CD4-positive, alpha-beta T cell (primary cell): ENCODE data around the gene CELF5. TPM values are rescaled to one million over a fixed set of nuclear protein-coding genes. Genes with fewer than 3 reads are reported as not detected.
A peak's percentile ranks its signal among the peaks of the same experiment; 100 is the strongest.

Source experiments
- ATAC-seq: fragments of 200-7000 bp; cut with Tn5 transposase; one replicate; pipeline ENCODE4 v1.10.0; 2022; ENCODE audit warnings: mild to moderate bottlenecking; ENCODE audit not compliant: poor library complexity
- CTCF ChIA-PET: fragments of 350-600 bp; sonication (Branson Sonifier 250); formaldehyde crosslinking; loops from one replicate; lab custom pipeline; 2021; ENCODE audit warnings: antibody characterized with exemption, inconsistent platforms; lab: Charles Lee
- POLR2A ChIA-PET: fragments of 350-600 bp; sonication (Branson Sonifier 250); formaldehyde crosslinking; loops from one replicate; lab custom pipeline; 2021; ENCODE audit warnings: antibody characterized with exemption, inconsistent platforms; lab: Charles Lee
- DNase-seq, 14 experiments: peaks; one replicate each; pipeline ENCODE4 v3.0.0-alpha.2; 2013 to 2020; ENCODE audit warnings: mixed read lengths in 2 of 14
- H3K27ac ChIP-seq, 2 donors: one replicate each; pipeline versions ENCODE4 v1.5.1 to v1.7.0; 2013; ENCODE audit warnings: low read length in 2 of 2, low read depth in 1 of 2, mild to moderate bottlenecking in 1 of 2
- H3K27me3 ChIP-seq, 2 experiments: 1 replicate in 1 of 2; 2 replicates in 1 of 2; pipeline versions ENCODE4 v1.6.1 to v1.7.0; 2013; ENCODE audit warnings: low read length in 2 of 2, control low read depth in 1 of 2, mild to moderate bottlenecking in 1 of 2, moderate library complexity in 1 of 2; ENCODE audit not compliant: insufficient read depth in 2 of 2, control insufficient read depth in 1 of 2
- H3K36me3 ChIP-seq: one replicate; pipeline ENCODE4 v1.6.1; 2013; ENCODE audit warnings: low read length, control low read depth; ENCODE audit not compliant: insufficient read depth
- H3K4me1 ChIP-seq: one replicate; pipeline ENCODE4 v1.6.1; 2013; ENCODE audit warnings: low read length, control low read depth; ENCODE audit not compliant: insufficient read depth
- H3K4me3 ChIP-seq: one replicate; pipeline ENCODE4 v1.5.1; 2013; ENCODE audit warnings: mild to moderate bottlenecking, low read length, moderate library complexity
- H3K9me3 ChIP-seq, 2 experiments: 1 replicate in 1 of 2; 2 replicates in 1 of 2; pipeline versions ENCODE4 v1.6.1 to v1.7.0; 2013; ENCODE audit warnings: low read length in 2 of 2, mild to moderate bottlenecking in 2 of 2, control low read depth in 1 of 2, moderate library complexity in 1 of 2; ENCODE audit not compliant: control insufficient read depth in 1 of 2, insufficient read depth in 1 of 2
- H3K27ac Mint-ChIP-seq: one replicate; pipeline ENCODE4 v1.8.0; 2020; ENCODE audit warnings: mixed read lengths
- H3K27me3 Mint-ChIP-seq: one replicate; pipeline ENCODE4 v1.8.0; 2021; ENCODE audit warnings: mixed read lengths
- H3K36me3 Mint-ChIP-seq: one replicate; pipeline ENCODE4 v1.8.0; 2021; ENCODE audit warnings: low read depth, mixed read lengths
- H3K4me1 Mint-ChIP-seq: one replicate; pipeline ENCODE4 v1.8.0; 2021; ENCODE audit warnings: low read depth, mixed read lengths
- H3K4me3 Mint-ChIP-seq: one replicate; pipeline ENCODE4 v1.8.0; 2020; ENCODE audit warnings: mild to moderate bottlenecking, mixed read lengths
- H3K9me3 Mint-ChIP-seq: one replicate; pipeline ENCODE4 v1.8.0; 2020; ENCODE audit warnings: mixed read lengths
- CTCF ChIP-seq: fragments of 200-600 bp; IDR thresholded peaks from one replicate; pipeline ENCODE4 v1.8.0; 2022; ENCODE audit warnings: antibody characterized with exemption, mild to moderate bottlenecking
- intact Hi-C, 2 experiments: fragments of 100-400 bp; cut with DNase I in 1 of 2; cut with micrococcal nuclease in 1 of 2; formaldehyde crosslinking; loops; one replicate each; pipeline versions ENCODE4 v1.15.1 to v1.9.0; 2023 to 2025; cut with DNase I, micrococcal nuclease
- total RNA-seq, 174 experiments: library from RNA in 2 of 174; stranded (reverse) in 2 of 174; gene quantifications; one replicate each; pipeline ENCODE4 v1.2.3 and lab custom pipeline; 2021 to 2026

The CELF5 gene
- total RNA-seq, 2 experiments from 2014 or later = 0.36 TPM

- peak; percentile 35 for ATAC-seq
- Histone ChIP-seq H3K9me3 (peaks cover 0 to 6% of the 10 kb centered on the region in 2 experiments), H3K4me1 (peaks cover 24% of the 10 kb centered on the region), H3K27ac (no peak overlapping the region), H3K4me3 (peak overlapping the region; percentile 20), H3K36me3 (no peaks in the 10 kb centered on the region), H3K27me3 (peaks cover 2 to 9% of the 10 kb centered on the region in 2 experiments)
- DNase-seq = peak in 12 of 14 experiments; percentile 18 to 85 (median 47)
- Mint-ChIP-seq H3K4me3 (peak overlapping the region; percentile 42), H3K36me3 (no peaks in the 10 kb centered on the region), H3K9me3 (no peaks in the 10 kb centered on the region), H3K27ac (peak overlapping the region; percentile 50), H3K4me1 (peaks cover 17% of the 10 kb centered on the region), H3K27me3 (peaks cover 12% of the 10 kb centered on the region)
- ChIA-PET CTCF (interaction anchor here (0.9 to 1.5 kb wide), 3 partner anchors 13 to 159 kb away, joined by 3 to 4 read pairs (median 4); no protein-coding TSS in a partner anchor), POLR2A (interaction anchor here (0.5 to 2.5 kb wide), 6 partner anchors 8 to 486 kb away, joined by 3 to 11 read pairs (median 4); partner anchors contain the start of genes MRPL54 and NCLN)
- no peak for TF ChIP-seq CTCF
- intact Hi-C loops = loop anchor here (1.0 to 10.0 kb wide), 2 partner anchors 9 to 322 kb away; no protein-coding TSS in a partner anchor
Observed at GRCh38 chr19:3276341-3276799, 51.9 kb downstream of the CELF5 start.

- peaks cover 24% of the 10 kb centered on the region for H3K4me1 ChIP-seq
- H3K27me3 ChIP-seq = peaks cover 0 to 2% of the 10 kb centered on the region in 2 experiments
- intact Hi-C loops = loop anchor here in 1 of 2 experiments (10.0 kb wide), 1 partner anchor 323 kb away; no protein-coding TSS in a partner anchor
- peaks cover 15% of the 10 kb centered on the region for H3K27me3 Mint-ChIP-seq
- peaks cover 0 to 6% of the 10 kb centered on the region in 2 experiments for H3K9me3 ChIP-seq
- ATAC-seq (no peak), DNase-seq (no peak)
- no peaks in the 10 kb centered on the region for H3K9me3 Mint-ChIP-seq
- no peak overlapping the region for H3K4me3 Mint-ChIP-seq
- ChIA-PET POLR2A (no interaction called here), CTCF (no interaction called here)
- peaks cover 17% of the 10 kb centered on the region for H3K4me1 Mint-ChIP-seq
- H3K36me3 ChIP-seq = no peaks in the 10 kb centered on the region
- no peak overlapping the region for H3K4me3 ChIP-seq
- no peak overlapping the region for H3K27ac ChIP-seq
- no peak for TF ChIP-seq CTCF
- no peak overlapping the region for H3K27ac Mint-ChIP-seq
- H3K36me3 Mint-ChIP-seq = no peaks in the 10 kb centered on the region
Observed at GRCh38 chr19:3277649-3278048, 53.2 kb downstream of the CELF5 start.

- POLR2A ChIA-PET = no interaction called here
- Histone ChIP-seq H3K27ac (no peak overlapping the region), H3K27me3 (peaks cover 0 to under 1% of the 10 kb centered on the region in 2 experiments), H3K9me3 (peaks cover 0 to under 1% of the 10 kb centered on the region in 2 experiments), H3K4me3 (no peak overlapping the region), H3K4me1 (peaks cover 24% of the 10 kb centered on the region), H3K36me3 (no peaks in the 10 kb centered on the region)
- no peak for TF ChIP-seq CTCF
- Mint-ChIP-seq H3K9me3 (no peaks in the 10 kb centered on the region), H3K4me1 (peaks cover 17% of the 10 kb centered on the region), H3K27ac (no peak overlapping the region), H3K4me3 (no peak overlapping the region), H3K27me3 (peaks cover 15% of the 10 kb centered on the region), H3K36me3 (no peaks in the 10 kb centered on the region)
- CTCF ChIA-PET = no interaction called here
- DNase-seq (peak in 1 of 14 experiments; percentile 31), ATAC-seq (no peak)
- intact Hi-C loops = loop anchor here in 1 of 2 experiments (10.0 kb wide), 1 partner anchor 323 kb away; no protein-coding TSS in a partner anchor
Observed at GRCh38 chr19:3278294-3278693, 53.8 kb downstream of the CELF5 start.
